Measurements from ENCODE around the gene WDR76.
A peak's percentile ranks its signal among the peaks of the same experiment; 100 is the strongest.
"Not testable (repeated sequence)": the region's sequence is repeated elsewhere in the genome, so short reads cannot be mapped to it uniquely, and the experiment has no call there.

Gene WDR76

GRCh38 chr15:43852607-43853006, 25.8 kb downstream of the WDR76 start:
- WGBS (ENCODE audit: insufficient coverage, insufficient read length), result no CpG with 5 or more reads among the region's 4 CpGs
- H3K27me3 ChIP-seq (ENCODE audit: control insufficient read depth, insufficient read depth, low read length), result no peaks in the 10 kb centered on the region
- DNase-seq (ENCODE audit: low read depth, low spot score), result no peak
- H3K4me1 ChIP-seq (ENCODE audit: control insufficient read depth, insufficient read depth, low read length), result no peaks in the 10 kb centered on the region; the same call in 1 of the 2 replicates
- no peak overlapping the region for H3K27ac ChIP-seq (ENCODE audit: low read length)
- no peak overlapping the region for H3K4me3 ChIP-seq (ENCODE audit: low read length)
- no peaks in the 10 kb centered on the region for H3K9me3 ChIP-seq (ENCODE audit: control insufficient read depth, insufficient read depth, low read length)
- H3K36me3 ChIP-seq (ENCODE audit: control insufficient read depth, insufficient read depth, low read length), result 0 out of 2 replicates have a peak, but pooled peaks cover 2% of the 10 kb centered on the region

GRCh38 chr15:43854801-43855200, 28.0 kb downstream of the WDR76 start:
- Histone ChIP-seq H3K27me3 (ENCODE audit: control insufficient read depth, insufficient read depth, low read length) (no peaks in the 10 kb centered on the region), H3K4me3 (ENCODE audit: low read length) (no peak overlapping the region), H3K36me3 (ENCODE audit: control insufficient read depth, insufficient read depth, low read length) (peaks cover 2% of the 10 kb centered on the region; the same call in 1 of the 2 replicates), H3K4me1 (ENCODE audit: control insufficient read depth, insufficient read depth, low read length) (no peaks in the 10 kb centered on the region), H3K9me3 (ENCODE audit: control insufficient read depth, insufficient read depth, low read length) (no peaks in the 10 kb centered on the region), H3K27ac (ENCODE audit: low read length) (no peak overlapping the region)
- DNase-seq (ENCODE audit: low read depth, low spot score), result no peak
- no CpG with 5 or more reads among the region's 6 CpGs for WGBS (ENCODE audit: insufficient coverage, insufficient read length)

GRCh38 chr15:43859546-43859945, 32.7 kb downstream of the WDR76 start:
- Histone ChIP-seq H3K4me3 (ENCODE audit: low read length) (no peak overlapping the region), H3K27ac (ENCODE audit: low read length) (no peak overlapping the region), H3K4me1 (ENCODE audit: control insufficient read depth, insufficient read depth, low read length) (no peaks in the 10 kb centered on the region), H3K9me3 (ENCODE audit: control insufficient read depth, insufficient read depth, low read length) (no peaks in the 10 kb centered on the region), H3K36me3 (ENCODE audit: control insufficient read depth, insufficient read depth, low read length) (no peaks in the 10 kb centered on the region; the same call in 1 of the 2 replicates), H3K27me3 (ENCODE audit: control insufficient read depth, insufficient read depth, low read length) (no peaks in the 10 kb centered on the region)
- no peak for DNase-seq (ENCODE audit: low read depth, low spot score)
- WGBS (ENCODE audit: insufficient coverage, insufficient read length), result no CpG with 5 or more reads among the region's 4 CpGs

- H3K4me3 ChIP-seq (ENCODE audit: low read length); H3K27me3 ChIP-seq (ENCODE audit: control insufficient read depth, insufficient read depth, low read length); H3K36me3 ChIP-seq (ENCODE audit: control insufficient read depth, insufficient read depth, low read length); H3K4me1 ChIP-seq (ENCODE audit: control insufficient read depth, insufficient read depth, low read length); DNase-seq (ENCODE audit: low read depth, low spot score); H3K27ac ChIP-seq (ENCODE audit: low read length); H3K9me3 ChIP-seq (ENCODE audit: control insufficient read depth, insufficient read depth, low read length): not testable (repeated sequence)
- no CpG with 5 or more reads among the region's 10 CpGs for WGBS (ENCODE audit: insufficient coverage, insufficient read length)
These were observed 39.8 kb downstream of the WDR76 start for GRCh38 chr15:43866636-43867035.

GRCh38 chr15:43867096-43867495, 40.3 kb downstream of the WDR76 start:
- no peak for DNase-seq (ENCODE audit: low read depth, low spot score)
- no peak overlapping the region for H3K27ac ChIP-seq (ENCODE audit: low read length)
- no peaks in the 10 kb centered on the region for H3K9me3 ChIP-seq (ENCODE audit: control insufficient read depth, insufficient read depth, low read length)
- H3K4me1 ChIP-seq (ENCODE audit: control insufficient read depth, insufficient read depth, low read length), result no peaks in the 10 kb centered on the region
- H3K36me3 ChIP-seq (ENCODE audit: control insufficient read depth, insufficient read depth, low read length), result no peaks in the 10 kb centered on the region; the same call in 1 of the 2 replicates
- no peak overlapping the region for H3K4me3 ChIP-seq (ENCODE audit: low read length)
- WGBS (ENCODE audit: insufficient coverage, insufficient read length), result no CpG with 5 or more reads among the region's 5 CpGs
- H3K27me3 ChIP-seq (ENCODE audit: control insufficient read depth, insufficient read depth, low read length), result no peaks in the 10 kb centered on the region

GRCh38 chr15:43868406-43868805, 41.6 kb downstream of the WDR76 start:
- H3K36me3 ChIP-seq (ENCODE audit: control insufficient read depth, insufficient read depth, low read length), result no peaks in the 10 kb centered on the region; the same call in 1 of the 2 replicates
- no peaks in the 10 kb centered on the region for H3K27me3 ChIP-seq (ENCODE audit: control insufficient read depth, insufficient read depth, low read length)
- H3K4me3 ChIP-seq (ENCODE audit: low read length), result no peak overlapping the region
- no peak for DNase-seq (ENCODE audit: low read depth, low spot score)
- no peaks in the 10 kb centered on the region for H3K9me3 ChIP-seq (ENCODE audit: control insufficient read depth, insufficient read depth, low read length)
- H3K27ac ChIP-seq (ENCODE audit: low read length), result no peak overlapping the region
- H3K4me1 ChIP-seq (ENCODE audit: control insufficient read depth, insufficient read depth, low read length), result no peaks in the 10 kb centered on the region
- no CpG with 5 or more reads among the region's 2 CpGs for WGBS (ENCODE audit: insufficient coverage, insufficient read length)

GRCh38 chr15:43871835-43872234, 45.0 kb downstream of the WDR76 start:
- H3K4me3 ChIP-seq (ENCODE audit: low read length), result no peak overlapping the region
- H3K9me3 ChIP-seq (ENCODE audit: control insufficient read depth, insufficient read depth, low read length), result no peaks in the 10 kb centered on the region
- no CpG with 5 or more reads among the region's 2 CpGs for WGBS (ENCODE audit: insufficient coverage, insufficient read length)
- DNase-seq (ENCODE audit: low read depth, low spot score), result no peak
- no peaks in the 10 kb centered on the region; the same call in 1 of the 2 replicates for H3K36me3 ChIP-seq (ENCODE audit: control insufficient read depth, insufficient read depth, low read length)
- H3K4me1 ChIP-seq (ENCODE audit: control insufficient read depth, insufficient read depth, low read length), result no peaks in the 10 kb centered on the region
- no peak overlapping the region for H3K27ac ChIP-seq (ENCODE audit: low read length)
- no peaks in the 10 kb centered on the region for H3K27me3 ChIP-seq (ENCODE audit: control insufficient read depth, insufficient read depth, low read length)

GRCh38 chr15:43872416-43873020, 45.7 kb downstream of the WDR76 start:
- Histone ChIP-seq H3K4me1 (ENCODE audit: control insufficient read depth, insufficient read depth, low read length) (no peaks in the 10 kb centered on the region), H3K36me3 (ENCODE audit: control insufficient read depth, insufficient read depth, low read length) (peaks cover 3% of the 10 kb centered on the region; the same call in 1 of the 2 replicates), H3K9me3 (ENCODE audit: control insufficient read depth, insufficient read depth, low read length) (no peaks in the 10 kb centered on the region), H3K27me3 (ENCODE audit: control insufficient read depth, insufficient read depth, low read length) (no peaks in the 10 kb centered on the region), H3K27ac (ENCODE audit: low read length) (no peak overlapping the region), H3K4me3 (ENCODE audit: low read length) (no peak overlapping the region)
- WGBS (ENCODE audit: insufficient coverage, insufficient read length), result no CpG with 5 or more reads among the region's 6 CpGs
- DNase-seq (ENCODE audit: low read depth, low spot score), result peak; percentile 60

- H3K27me3 ChIP-seq (ENCODE audit: control insufficient read depth, insufficient read depth, low read length), result no peaks in the 10 kb centered on the region
- H3K27ac ChIP-seq (ENCODE audit: low read length), result no peak overlapping the region
- DNase-seq (ENCODE audit: low read depth, low spot score), result no peak
- H3K36me3 ChIP-seq (ENCODE audit: control insufficient read depth, insufficient read depth, low read length), result peaks cover 3% of the 10 kb centered on the region; the same call in 1 of the 2 replicates
- H3K9me3 ChIP-seq (ENCODE audit: control insufficient read depth, insufficient read depth, low read length), result no peaks in the 10 kb centered on the region
- H3K4me1 ChIP-seq (ENCODE audit: control insufficient read depth, insufficient read depth, low read length), result no peaks in the 10 kb centered on the region
- no peak overlapping the region for H3K4me3 ChIP-seq (ENCODE audit: low read length)
- no CpG with 5 or more reads among the region's 10 CpGs for WGBS (ENCODE audit: insufficient coverage, insufficient read length)
These were observed 46.8 kb downstream of the WDR76 start for GRCh38 chr15:43873651-43874050.

- peaks cover 4% of the 10 kb centered on the region; the same call in 1 of the 2 replicates for H3K4me1 ChIP-seq (ENCODE audit: control insufficient read depth, insufficient read depth, low read length)
- no peak for DNase-seq (ENCODE audit: low read depth, low spot score)
- H3K27ac ChIP-seq (ENCODE audit: low read length), result no peak overlapping the region
- no peak overlapping the region for H3K4me3 ChIP-seq (ENCODE audit: low read length)
- H3K36me3 ChIP-seq (ENCODE audit: control insufficient read depth, insufficient read depth, low read length), result peaks cover 3% of the 10 kb centered on the region; the same call in 1 of the 2 replicates
- H3K27me3 ChIP-seq (ENCODE audit: control insufficient read depth, insufficient read depth, low read length), result no peaks in the 10 kb centered on the region
- H3K9me3 ChIP-seq (ENCODE audit: control insufficient read depth, insufficient read depth, low read length), result no peaks in the 10 kb centered on the region
- no CpG with 5 or more reads among the region's 3 CpGs for WGBS (ENCODE audit: insufficient coverage, insufficient read length)
These were observed 50.1 kb downstream of the WDR76 start for GRCh38 chr15:43876872-43877271.

GRCh38 chr15:43877371-43877770, 50.6 kb downstream of the WDR76 start:
- no peak overlapping the region for H3K4me3 ChIP-seq (ENCODE audit: low read length)
- no CpG with 5 or more reads among the region's 4 CpGs for WGBS (ENCODE audit: insufficient coverage, insufficient read length)
- DNase-seq (ENCODE audit: low read depth, low spot score), result no peak

More at GRCh38 chr15:43877371-43877770, 50.6 kb downstream of the WDR76 start:
- Histone ChIP-seq H3K36me3 (ENCODE audit: control insufficient read depth, insufficient read depth, low read length) (peaks cover 3% of the 10 kb centered on the region; the same call in 1 of the 2 replicates), H3K27me3 (ENCODE audit: control insufficient read depth, insufficient read depth, low read length) (no peaks in the 10 kb centered on the region), H3K27ac (ENCODE audit: low read length) (no peak overlapping the region), H3K4me1 (ENCODE audit: control insufficient read depth, insufficient read depth, low read length) (peaks cover 4% of the 10 kb centered on the region; the same call in 1 of the 2 replicates), H3K9me3 (ENCODE audit: control insufficient read depth, insufficient read depth, low read length) (no peaks in the 10 kb centered on the region)
